Measurements from ENCODE around the gene NCK2. TPM values are rescaled to one million over a fixed set of nuclear protein-coding genes. Genes with fewer than 3 reads are reported as not detected.

The NCK2 gene
- total RNA-seq, 5 donors from 2014 or later (not counting 1 experiment from before 2014, with no cell fraction given), result 97.7 to 154 (median 120) TPM

- Histone ChIP-seq H3K4me1 (ENCODE audit: control insufficient read depth in 1 of 2, extremely low read depth in 1 of 2, insufficient read depth in 2 of 2, low read length in 2 of 2) (peaks cover 7 to 39% of the 10 kb centered on the region in 2 experiments), H3K9me3 (no peaks in the 10 kb centered on the region), H3K4me3 (ENCODE audit: control insufficient read depth in 1 of 2, extremely low read depth in 1 of 2, low read length in 1 of 2) (no peak overlapping the region), H3K27me3 (replicated peaks in 1 of 2; ENCODE audit: control insufficient read depth in 2 of 2, extremely low read depth in 1 of 2, insufficient read depth in 2 of 2, low read length in 1 of 2) (no peaks in the 10 kb centered on the region), H3K36me3 (ENCODE audit: control insufficient read depth in 2 of 2, extremely low read depth in 1 of 2, insufficient read depth in 1 of 2, low read length in 1 of 2) (peaks cover 14 to 54% of the 10 kb centered on the region in 2 donors), H3K27ac (ENCODE audit: low read length) (no peak overlapping the region)
- Mint-ChIP-seq H3K36me3 (peaks cover 58% of the 10 kb centered on the region), H3K9me3 (peaks cover 3 to 14% (median 4%) of the 10 kb centered on the region in 3 donors), H3K27me3 (no peaks in the 10 kb centered on the region), H3K27ac (peak overlapping the region; percentile 70 to 83), H3K4me1 (peaks cover 61 to 65% (median 64%) of the 10 kb centered on the region in 3 donors), H3K4me3 (peak overlapping the region in 1 of 3 donors; percentile 4)
- ChIA-PET CTCF (interaction anchor here in 1 of 2 donors (0.6 kb wide), 1 partner anchor 62 kb away, joined by 3 read pairs; no protein-coding TSS in a partner anchor), POLR2A (interaction anchor here in 1 of 2 donors (0.6 kb wide), 1 partner anchor 1238 kb away, joined by 3 read pairs; no protein-coding TSS in a partner anchor)
- WGBS (ENCODE audit: insufficient coverage), result 94% methylated on average over 10 of the region's 10 CpGs
- DNase-seq, result no peak
- ATAC-seq (replicated peaks in 1 of 4), result no peak
Observed at GRCh38 chr2:105890856-105891255, 146.1 kb downstream of the NCK2 start.

DNA sequence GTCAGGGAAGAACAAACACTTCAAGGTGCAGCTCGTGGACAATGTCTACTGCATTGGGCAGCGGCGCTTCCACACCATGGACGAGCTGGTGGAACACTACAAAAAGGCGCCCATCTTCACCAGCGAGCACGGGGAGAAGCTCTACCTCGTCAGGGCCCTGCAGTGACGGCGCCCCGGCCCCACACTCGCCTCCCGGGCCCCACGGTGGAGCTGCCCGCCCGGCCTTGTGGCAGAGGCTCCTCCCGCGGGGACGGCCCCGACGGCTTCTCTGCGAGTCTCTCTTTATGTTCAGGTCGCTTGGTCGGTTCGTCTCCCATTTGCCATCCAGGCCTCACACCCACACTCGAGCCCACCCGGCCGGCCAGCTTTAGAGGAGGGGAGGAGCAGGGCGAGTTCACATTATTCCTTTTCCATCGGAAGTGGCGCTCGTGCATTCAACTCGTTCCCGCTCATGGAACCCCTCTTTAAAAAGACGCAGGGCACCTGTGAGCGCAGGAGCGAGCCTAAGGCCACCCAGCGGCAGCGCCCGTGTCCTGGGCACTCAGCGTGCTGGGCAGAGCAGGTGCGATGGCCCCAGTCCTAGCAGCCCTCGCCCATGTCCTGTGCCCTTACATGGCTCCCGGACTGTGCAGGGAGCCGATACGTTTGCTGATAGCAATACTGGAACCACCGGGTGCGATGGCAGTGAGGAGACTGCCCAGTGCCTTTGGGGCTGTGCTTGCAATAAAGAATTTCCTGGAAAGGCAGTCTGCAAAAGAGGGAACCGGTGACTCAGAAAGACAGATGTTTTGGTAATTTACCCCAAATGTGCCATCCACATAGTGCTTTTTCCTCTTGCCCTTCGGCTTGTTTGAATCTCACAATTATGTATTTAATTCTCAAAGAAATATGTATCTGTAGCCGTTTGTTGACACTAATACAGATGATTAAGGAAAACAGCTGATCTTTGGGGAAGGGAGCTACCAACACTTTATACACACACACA, 148.6 kb downstream of the NCK2 start:
- Mint-ChIP-seq H3K4me1 (peaks cover 55 to 60% (median 58%) of the 10 kb centered on the region in 3 donors), H3K9me3 (peaks cover 0 to 12% (median 1%) of the 10 kb centered on the region in 3 donors), H3K36me3 (peaks cover 50% of the 10 kb centered on the region), H3K27me3 (no peaks in the 10 kb centered on the region), H3K27ac (no peak overlapping the region), H3K4me3 (no peak overlapping the region)
- DNase-seq (no peak), ATAC-seq (replicated peaks in 1 of 4) (no peak)
- H3K27me3 ChIP-seq (replicated peaks in 1 of 2; ENCODE audit: control insufficient read depth in 2 of 2, extremely low read depth in 1 of 2, insufficient read depth in 2 of 2, low read length in 1 of 2), result no peaks in the 10 kb centered on the region
- no peak overlapping the region for H3K27ac ChIP-seq (ENCODE audit: low read length)
- CTCF ChIA-PET, result no interaction called here
- H3K4me1 ChIP-seq (ENCODE audit: control insufficient read depth in 1 of 2, extremely low read depth in 1 of 2, insufficient read depth in 2 of 2, low read length in 2 of 2), result peaks cover 11 to 41% of the 10 kb centered on the region in 2 experiments
- no peaks in the 10 kb centered on the region for H3K9me3 ChIP-seq
- POLR2A ChIA-PET, result no interaction called here
- H3K36me3 ChIP-seq (ENCODE audit: control insufficient read depth in 2 of 2, extremely low read depth in 1 of 2, insufficient read depth in 1 of 2, low read length in 1 of 2), result peaks cover 14 to 46% of the 10 kb centered on the region in 2 donors
- 95% methylated on average over 34 of the region's 51 CpGs for WGBS (ENCODE audit: insufficient coverage)
- no peak overlapping the region for H3K4me3 ChIP-seq (ENCODE audit: control insufficient read depth in 1 of 2, extremely low read depth in 1 of 2, low read length in 1 of 2)

GRCh38 chr2:105894327-105894944, 149.7 kb downstream of the NCK2 start:
- Mint-ChIP-seq H3K4me1 (peaks cover 56 to 63% (median 57%) of the 10 kb centered on the region in 3 donors), H3K36me3 (peaks cover 53% of the 10 kb centered on the region), H3K4me3 (no peak overlapping the region), H3K27ac (peak overlapping the region; percentile 43 to 87), H3K9me3 (peaks cover 0 to 14% (median 0%) of the 10 kb centered on the region in 3 donors), H3K27me3 (no peaks in the 10 kb centered on the region)
- Histone ChIP-seq H3K27ac (ENCODE audit: low read length) (no peak overlapping the region), H3K36me3 (ENCODE audit: control insufficient read depth in 2 of 2, extremely low read depth in 1 of 2, insufficient read depth in 1 of 2, low read length in 1 of 2) (peaks cover 14 to 36% of the 10 kb centered on the region in 2 donors), H3K4me1 (ENCODE audit: control insufficient read depth in 1 of 2, extremely low read depth in 1 of 2, insufficient read depth in 2 of 2, low read length in 2 of 2) (peaks cover 11 to 35% of the 10 kb centered on the region in 2 experiments), H3K4me3 (ENCODE audit: control insufficient read depth in 1 of 2, extremely low read depth in 1 of 2, low read length in 1 of 2) (no peak overlapping the region), H3K9me3 (no peaks in the 10 kb centered on the region), H3K27me3 (replicated peaks in 1 of 2; ENCODE audit: control insufficient read depth in 2 of 2, extremely low read depth in 1 of 2, insufficient read depth in 2 of 2, low read length in 1 of 2) (no peaks in the 10 kb centered on the region)
- no peak for ATAC-seq (replicated peaks in 1 of 4)
- ChIA-PET CTCF (interaction anchor here in 1 of 2 donors (0.5 kb wide), 1 partner anchor 36 kb away, joined by 3 read pairs; no protein-coding TSS in a partner anchor), POLR2A (interaction anchor here in 1 of 2 donors (0.6 kb wide), 2 partner anchors 103 to 287 kb away, joined by 3 read pairs; no protein-coding TSS in a partner anchor)
- 99% methylated on average over 9 of the region's 13 CpGs for WGBS (ENCODE audit: insufficient coverage)
- no peak for DNase-seq

- Histone ChIP-seq H3K4me1 (ENCODE audit: control insufficient read depth in 1 of 2, extremely low read depth in 1 of 2, insufficient read depth in 2 of 2, low read length in 2 of 2) (peaks cover 11 to 24% of the 10 kb centered on the region in 2 experiments), H3K4me3 (ENCODE audit: control insufficient read depth in 1 of 2, extremely low read depth in 1 of 2, low read length in 1 of 2) (no peak overlapping the region), H3K9me3 (no peaks in the 10 kb centered on the region), H3K27ac (ENCODE audit: low read length) (peak overlapping the region; percentile 5), H3K36me3 (ENCODE audit: control insufficient read depth in 2 of 2, extremely low read depth in 1 of 2, insufficient read depth in 1 of 2, low read length in 1 of 2) (peaks cover 14 to 30% of the 10 kb centered on the region in 2 donors), H3K27me3 (replicated peaks in 1 of 2; ENCODE audit: control insufficient read depth in 2 of 2, extremely low read depth in 1 of 2, insufficient read depth in 2 of 2, low read length in 1 of 2) (no peaks in the 10 kb centered on the region)
- ATAC-seq (replicated peaks in 1 of 4) (peak; percentile 70 to 91 (median 87)), DNase-seq (peak in 26 of 35 experiments; percentile 11 to 65 (median 24))
- peak overlapping the region; percentile 85 to 87 for H3K27ac Mint-ChIP-seq
- peaks cover 56 to 63% (median 56%) of the 10 kb centered on the region in 3 donors for H3K4me1 Mint-ChIP-seq
- no peaks in the 10 kb centered on the region for H3K27me3 Mint-ChIP-seq
- peak overlapping the region in 1 of 3 donors; percentile 42 for H3K4me3 Mint-ChIP-seq
- 20% methylated on average over 7 of the region's 10 CpGs for WGBS (ENCODE audit: insufficient coverage)
- ChIA-PET CTCF (no interaction called here), POLR2A (interaction anchor here in 1 of 2 donors (0.5 kb wide), 1 partner anchor 154 kb away, joined by 3 read pairs; no protein-coding TSS in a partner anchor)
- peaks cover 11 to 30% (median 13%) of the 10 kb centered on the region in 3 donors for H3K9me3 Mint-ChIP-seq
- peaks cover 63% of the 10 kb centered on the region for H3K36me3 Mint-ChIP-seq
Observed at GRCh38 chr2:105895990-105896764, 151.5 kb downstream of the NCK2 start.

DNA sequence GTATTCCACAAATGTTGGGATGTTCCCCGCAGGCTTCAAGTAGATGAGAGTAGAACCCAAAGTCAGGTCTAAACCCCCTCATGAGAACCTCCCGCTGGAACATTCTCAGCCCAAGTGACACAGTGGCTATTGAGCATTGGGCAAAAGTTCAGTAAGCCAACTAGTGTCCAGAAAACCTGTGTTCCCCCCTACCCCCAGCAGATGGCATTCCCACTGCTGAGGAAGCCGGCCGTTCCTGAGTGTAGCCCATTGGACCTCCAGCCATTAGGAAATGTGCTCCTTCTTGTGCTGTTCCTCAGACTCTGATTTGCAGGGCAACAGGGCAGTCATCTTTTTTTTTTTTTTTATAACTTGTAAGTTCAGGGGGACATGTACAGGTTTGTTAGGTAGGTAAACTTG, 152.1 kb downstream of the NCK2 start:
- WGBS (ENCODE audit: insufficient coverage), result no CpG with 5 or more reads among the region's 4 CpGs
- peaks cover 11 to 24% of the 10 kb centered on the region in 2 experiments for H3K4me1 ChIP-seq (ENCODE audit: control insufficient read depth in 1 of 2, extremely low read depth in 1 of 2, insufficient read depth in 2 of 2, low read length in 2 of 2)
- no peak overlapping the region for H3K4me3 Mint-ChIP-seq
- CTCF ChIA-PET, result no interaction called here
- peaks cover 67% of the 10 kb centered on the region for H3K36me3 Mint-ChIP-seq
- peaks cover 13 to 34% (median 15%) of the 10 kb centered on the region in 3 donors for H3K9me3 Mint-ChIP-seq
- peak overlapping the region; percentile 85 to 87 for H3K27ac Mint-ChIP-seq
- DNase-seq (no peak), ATAC-seq (replicated peaks in 1 of 4) (peak in 1 of 4 experiments; percentile 8)
- peaks cover 58 to 66% (median 60%) of the 10 kb centered on the region in 3 donors for H3K4me1 Mint-ChIP-seq
- no peak overlapping the region for H3K27ac ChIP-seq (ENCODE audit: low read length)
- no peaks in the 10 kb centered on the region for H3K9me3 ChIP-seq
- POLR2A ChIA-PET, result interaction anchor here in 1 of 2 donors (0.5 kb wide), 1 partner anchor 154 kb away, joined by 3 read pairs; no protein-coding TSS in a partner anchor
- H3K36me3 ChIP-seq (ENCODE audit: control insufficient read depth in 2 of 2, extremely low read depth in 1 of 2, insufficient read depth in 1 of 2, low read length in 1 of 2), result peaks cover 14 to 30% of the 10 kb centered on the region in 2 donors
- H3K27me3 ChIP-seq (replicated peaks in 1 of 2; ENCODE audit: control insufficient read depth in 2 of 2, extremely low read depth in 1 of 2, insufficient read depth in 2 of 2, low read length in 1 of 2), result no peaks in the 10 kb centered on the region
- no peaks in the 10 kb centered on the region for H3K27me3 Mint-ChIP-seq
- H3K4me3 ChIP-seq (ENCODE audit: control insufficient read depth in 1 of 2, extremely low read depth in 1 of 2, low read length in 1 of 2), result no peak overlapping the region
